Nephron progenitor cell (in vitro differentiated cells): ENCODE measurements around the gene MACIR.

ENCODE experiments used
- DNase-seq: peaks from one replicate; pipeline ENCODE4 v3.0.0; 2021
- H3K27ac Mint-ChIP-seq: 2 replicates; pipeline ENCODE4 v1.8.0; 2021; ENCODE audit warnings: mild to moderate bottlenecking, moderate library complexity, mixed read lengths
- H3K27me3 Mint-ChIP-seq: 2 replicates; pipeline ENCODE4 v1.8.0; 2021; ENCODE audit warnings: mild to moderate bottlenecking, low read depth, mixed read lengths; ENCODE audit not compliant: poor library complexity
- H3K36me3 Mint-ChIP-seq: 2 replicates; pipeline ENCODE4 v1.8.0; 2021; ENCODE audit warnings: low read depth, mixed read lengths
- H3K4me1 Mint-ChIP-seq: 2 replicates; pipeline ENCODE4 v1.8.0; 2021; ENCODE audit warnings: mixed read lengths
- H3K4me3 Mint-ChIP-seq: 2 replicates; pipeline ENCODE4 v1.8.0; 2021; ENCODE audit warnings: mild to moderate bottlenecking, moderate library complexity, mixed read lengths
- H3K9me3 Mint-ChIP-seq: 2 replicates; pipeline ENCODE4 v1.8.0; 2021; ENCODE audit warnings: mild to moderate bottlenecking, moderate library complexity, mixed read lengths
- CTCF ChIP-seq: fragments of 200-600 bp; sonication (generic); IDR thresholded peaks from 2 replicates; pipeline ENCODE4 v1.5.0; 2021; ENCODE audit warnings: antibody characterized with exemption

The MACIR gene

GRCh38 chr5:103327893-103328292 lies 69.3 kb downstream of the MACIR start:
- H3K4me3 Mint-ChIP-seq = peak overlapping the region; percentile 0
- peaks cover 8% of the 10 kb centered on the region for H3K27me3 Mint-ChIP-seq
- no peak for DNase-seq
- no peak for TF ChIP-seq CTCF
- peaks cover 21% of the 10 kb centered on the region for H3K4me1 Mint-ChIP-seq
- H3K27ac Mint-ChIP-seq = peak overlapping the region; percentile 42
- no peaks in the 10 kb centered on the region for H3K9me3 Mint-ChIP-seq
- H3K36me3 Mint-ChIP-seq = no peaks in the 10 kb centered on the region
